GM19099 (cell line): ENCODE data around the gene SLC16A8.

ENCODE experiments used
- POLR2A ChIP-seq: IDR thresholded peaks from 3 replicates; pipeline ENCODE4 v1.6.1; 2011; ENCODE audit warnings: low read depth; ENCODE audit not compliant: insufficient read length; ENCODE audit errors: extremely low read depth

Gene SLC16A8, protein sequence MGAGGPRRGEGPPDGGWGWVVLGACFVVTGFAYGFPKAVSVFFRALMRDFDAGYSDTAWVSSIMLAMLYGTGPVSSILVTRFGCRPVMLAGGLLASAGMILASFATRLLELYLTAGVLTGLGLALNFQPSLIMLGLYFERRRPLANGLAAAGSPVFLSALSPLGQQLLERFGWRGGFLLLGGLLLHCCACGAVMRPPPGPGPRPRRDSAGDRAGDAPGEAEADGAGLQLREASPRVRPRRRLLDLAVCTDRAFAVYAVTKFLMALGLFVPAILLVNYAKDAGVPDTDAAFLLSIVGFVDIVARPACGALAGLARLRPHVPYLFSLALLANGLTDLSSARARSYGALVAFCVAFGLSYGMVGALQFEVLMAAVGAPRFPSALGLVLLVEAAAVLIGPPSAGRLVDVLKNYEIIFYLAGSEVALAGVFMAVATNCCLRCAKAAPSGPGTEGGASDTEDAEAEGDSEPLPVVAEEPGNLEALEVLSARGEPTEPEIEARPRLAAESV

DNA sequence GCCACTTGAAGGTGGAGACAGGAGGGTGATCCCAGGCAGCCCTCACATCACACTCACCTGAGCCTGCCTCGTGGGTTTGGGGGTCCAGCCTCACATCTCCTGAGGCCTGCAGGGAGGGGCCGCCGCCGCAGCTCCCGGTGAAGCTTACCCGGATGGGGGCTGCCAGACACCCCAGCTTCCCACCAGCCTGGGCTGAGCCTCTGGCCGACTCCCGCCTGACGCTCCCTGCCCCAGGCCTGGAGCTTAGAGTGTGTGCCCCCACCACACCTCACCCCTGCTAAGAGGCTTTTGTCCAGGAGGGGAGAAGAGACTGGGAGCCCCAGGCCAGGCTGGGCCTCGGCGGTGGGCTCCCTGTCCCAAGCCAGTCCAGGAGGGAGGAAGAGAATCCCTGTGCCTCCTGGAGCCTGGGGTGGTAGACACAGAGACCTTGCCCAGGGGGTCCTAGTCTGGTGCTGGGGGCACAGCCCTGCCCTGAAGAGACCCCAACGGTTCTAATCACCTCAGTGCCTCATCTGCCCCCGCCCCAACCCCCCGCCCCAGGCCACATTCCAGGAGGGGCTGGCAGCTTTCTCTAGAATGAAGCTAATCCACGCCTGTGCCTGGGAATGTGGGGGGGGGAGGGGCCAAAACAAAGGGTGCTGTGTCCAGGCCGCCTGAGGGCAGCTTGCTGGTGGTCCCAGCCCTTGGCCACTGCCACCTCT, at the start of gene SLC16A8:
Gene SLC16A8, minus strand, starts transcription at position 254 of the 701 bp plus-strand sequence. CDS start 1,311 bp downstream, outside the sequence.
- TF ChIP-seq POLR2A = no peak

DNA sequence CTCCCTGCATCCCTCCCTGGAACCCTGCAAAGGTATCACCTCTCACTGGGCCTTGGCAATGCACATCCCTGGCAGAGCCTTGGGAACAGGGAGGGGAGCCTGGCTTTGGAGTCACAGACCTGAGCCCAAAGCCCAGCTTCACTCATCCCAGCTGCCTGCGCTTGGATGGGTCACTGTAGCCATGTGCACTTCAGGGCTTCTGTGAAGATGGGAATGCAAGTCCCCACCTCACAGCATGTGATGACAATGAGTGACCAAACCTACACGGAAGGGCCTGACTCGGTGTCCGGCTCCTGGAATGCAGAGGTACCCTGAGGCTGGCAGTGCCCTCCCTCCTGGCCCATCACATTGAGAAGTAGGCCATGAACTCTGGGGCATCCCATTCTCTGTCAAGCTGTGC, 49.3 kb upstream of the SLC16A8 start:
- TF ChIP-seq POLR2A = no peak

DNA sequence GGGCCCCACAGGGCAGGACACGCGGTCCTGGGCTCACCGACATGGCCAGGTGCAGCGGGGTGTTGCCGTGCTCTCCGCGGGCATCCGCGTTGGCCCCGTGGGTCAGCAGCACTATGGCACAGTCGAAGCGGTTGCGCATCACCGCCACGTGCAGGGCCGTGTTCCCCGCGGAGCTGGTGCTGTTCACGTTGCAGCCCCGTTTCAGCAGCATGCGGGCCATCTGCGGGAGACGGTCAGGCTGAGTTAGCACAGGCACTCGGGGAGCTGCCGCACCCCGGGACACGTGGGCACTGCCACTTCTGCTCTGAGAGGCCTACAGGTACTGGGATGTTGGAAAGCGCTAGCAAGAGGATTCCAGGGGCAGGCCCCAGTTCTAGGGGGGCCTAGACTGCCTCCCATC, 48.8 kb upstream of the SLC16A8 start:
- no peak for TF ChIP-seq POLR2A

DNA sequence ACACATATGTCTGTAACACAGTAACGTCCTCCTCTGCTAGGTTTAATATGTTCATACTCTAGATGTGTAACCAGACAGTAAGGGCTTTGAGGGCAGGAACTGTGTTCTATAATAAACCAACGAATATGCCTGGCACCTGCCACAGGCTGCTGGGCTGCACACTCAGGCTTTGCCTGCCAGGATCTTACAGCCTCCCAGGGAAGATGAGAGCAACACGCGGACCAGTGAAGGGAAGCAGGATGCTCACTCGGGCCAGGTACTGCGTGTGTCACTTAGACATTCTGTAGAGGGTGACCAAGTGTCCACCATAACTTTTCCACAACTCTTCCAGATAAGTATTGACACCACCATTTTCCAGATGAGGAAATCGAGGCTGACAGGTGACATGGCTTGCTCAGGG, 48.2 kb upstream of the SLC16A8 start:
- TF ChIP-seq POLR2A = no peak

DNA sequence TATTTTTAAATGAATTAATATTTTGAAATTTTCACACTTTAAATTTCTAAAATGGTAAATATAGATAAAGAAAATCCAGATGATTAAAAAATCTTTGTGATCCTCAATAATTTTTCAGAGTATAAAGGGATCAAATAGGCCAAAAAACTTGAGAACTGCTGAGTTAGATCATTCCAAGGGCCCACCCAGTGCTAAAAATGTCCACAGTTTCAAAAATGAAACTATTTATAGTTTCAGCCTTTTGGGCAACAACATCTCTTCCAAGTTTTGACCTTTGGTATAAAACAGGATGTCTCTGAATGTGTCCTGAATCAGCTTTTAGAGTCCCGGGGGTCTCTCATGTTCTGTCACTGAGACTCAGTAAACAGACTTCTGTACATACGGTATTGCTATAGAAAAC, 47.4 kb upstream of the SLC16A8 start:
- TF ChIP-seq POLR2A = no peak

DNA sequence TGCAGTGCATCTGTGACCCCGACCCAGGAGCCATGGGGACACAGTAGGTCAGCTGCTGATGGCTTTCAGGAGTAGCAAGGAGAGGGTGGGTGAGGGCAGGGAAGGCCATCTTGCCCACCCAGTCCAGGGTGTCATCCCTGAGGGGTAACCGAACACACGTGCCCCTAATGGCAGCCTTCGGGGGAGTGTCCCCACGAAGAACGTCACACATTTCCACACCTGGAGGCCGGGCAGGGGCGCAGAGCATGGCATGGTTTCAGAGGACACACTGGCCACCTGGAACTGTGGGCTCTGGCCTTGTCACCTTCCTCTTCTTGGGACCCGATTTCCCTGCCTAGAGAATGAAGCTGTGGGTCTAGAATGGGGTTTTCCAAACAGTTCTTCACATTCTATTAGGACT, 45.9 kb upstream of the SLC16A8 start:
- no peak for TF ChIP-seq POLR2A

DNA sequence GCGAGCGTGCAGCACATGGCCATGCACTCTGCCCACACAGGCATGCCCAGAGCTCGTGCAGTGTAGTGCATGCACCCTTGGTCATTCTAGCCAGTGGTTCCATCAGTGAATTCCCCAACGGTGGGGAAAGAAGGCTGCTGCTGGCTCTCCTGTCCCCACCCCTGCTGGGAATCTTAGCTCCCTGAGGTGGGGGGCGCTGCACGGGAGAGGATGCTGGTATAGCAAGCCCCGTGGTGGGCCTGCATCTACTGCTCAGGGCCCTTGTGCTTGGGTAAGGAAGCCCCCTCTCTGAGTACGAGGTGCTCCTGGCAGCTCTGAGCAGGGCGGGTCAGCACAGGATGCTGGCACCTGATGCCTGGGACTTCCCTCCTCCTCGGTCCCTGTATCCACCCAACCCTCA, 45.0 kb upstream of the SLC16A8 start:
- TF ChIP-seq POLR2A = no peak

DNA sequence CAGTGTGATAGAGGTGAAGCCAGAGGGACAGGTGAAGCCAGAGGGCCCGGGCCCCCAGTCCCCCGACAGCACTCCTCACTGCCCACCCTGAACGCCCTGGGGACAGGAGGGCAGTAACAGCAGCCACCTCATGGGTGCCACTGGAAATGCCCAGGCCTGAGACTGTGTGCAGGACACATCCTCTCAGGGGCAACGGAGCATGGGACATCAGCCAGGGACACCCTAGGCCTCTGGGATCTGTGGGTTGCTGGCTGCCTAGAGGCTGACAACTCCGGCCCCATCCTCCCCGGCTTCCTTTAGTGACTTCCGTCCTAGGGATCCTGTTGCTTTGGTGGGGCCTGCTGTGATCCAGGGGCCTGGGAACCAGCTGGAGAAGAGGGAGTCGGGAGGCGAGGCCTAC, 43.9 kb upstream of the SLC16A8 start:
- TF ChIP-seq POLR2A = no peak

DNA sequence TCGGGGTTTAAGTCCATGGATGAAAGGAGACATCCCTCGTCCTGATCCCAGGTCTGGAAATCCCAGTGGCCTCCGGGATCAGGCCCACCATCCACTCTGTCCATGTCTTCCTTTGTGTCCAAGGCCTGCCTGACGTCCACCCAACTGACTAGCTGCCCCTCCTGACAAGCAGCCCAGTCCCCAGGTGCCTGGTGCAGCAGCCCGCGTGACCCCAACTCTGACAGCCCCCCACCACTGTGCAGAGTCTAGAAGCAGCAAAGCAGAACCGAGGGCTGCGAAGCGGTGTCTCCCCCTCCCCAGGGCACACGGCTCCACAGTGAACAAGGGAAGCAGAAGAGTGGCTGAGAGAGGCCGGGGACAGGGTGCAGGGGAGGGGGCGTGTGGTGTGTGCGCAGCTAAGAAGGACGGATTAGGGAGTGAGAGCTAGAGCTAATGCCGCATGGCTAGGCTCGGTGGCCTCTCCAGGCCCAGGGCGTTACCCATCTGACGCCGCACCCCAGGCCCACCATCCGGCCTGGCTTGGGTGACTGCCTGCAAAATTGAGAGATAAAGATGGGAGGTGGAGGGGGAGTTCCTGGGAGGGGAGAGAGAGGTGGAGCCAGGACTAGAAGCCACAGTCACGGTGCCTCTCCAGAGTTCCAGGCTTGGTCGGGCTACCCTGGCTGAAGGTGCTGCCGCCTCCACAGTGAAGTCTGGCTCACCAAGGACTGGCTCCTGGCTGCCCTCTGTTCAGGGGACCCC, 43.1 kb upstream of the SLC16A8 start:
- no peak for TF ChIP-seq POLR2A

DNA sequence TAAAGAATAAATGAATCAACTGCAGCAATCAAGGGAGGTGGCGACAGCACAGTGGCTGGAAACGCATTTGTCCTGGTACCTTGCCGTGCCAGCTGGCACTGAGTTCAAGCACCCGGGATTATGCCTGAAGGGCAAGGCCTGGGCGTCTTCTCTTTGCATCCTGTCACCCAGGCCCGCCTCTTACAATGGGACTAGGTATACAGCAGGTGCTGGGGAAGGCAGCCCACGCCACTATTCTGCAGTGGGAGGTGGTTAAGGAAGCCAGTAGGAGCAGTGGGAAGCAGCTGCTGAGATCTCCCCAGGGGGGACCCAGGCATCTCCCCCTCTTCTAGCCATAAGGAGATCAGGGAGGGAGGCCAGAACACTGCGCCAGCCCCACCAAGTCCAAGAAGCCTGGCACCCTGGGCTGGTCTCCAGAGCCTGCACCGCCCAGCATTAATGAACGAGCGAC, 41.8 kb upstream of the SLC16A8 start:
- TF ChIP-seq POLR2A = no peak

DNA sequence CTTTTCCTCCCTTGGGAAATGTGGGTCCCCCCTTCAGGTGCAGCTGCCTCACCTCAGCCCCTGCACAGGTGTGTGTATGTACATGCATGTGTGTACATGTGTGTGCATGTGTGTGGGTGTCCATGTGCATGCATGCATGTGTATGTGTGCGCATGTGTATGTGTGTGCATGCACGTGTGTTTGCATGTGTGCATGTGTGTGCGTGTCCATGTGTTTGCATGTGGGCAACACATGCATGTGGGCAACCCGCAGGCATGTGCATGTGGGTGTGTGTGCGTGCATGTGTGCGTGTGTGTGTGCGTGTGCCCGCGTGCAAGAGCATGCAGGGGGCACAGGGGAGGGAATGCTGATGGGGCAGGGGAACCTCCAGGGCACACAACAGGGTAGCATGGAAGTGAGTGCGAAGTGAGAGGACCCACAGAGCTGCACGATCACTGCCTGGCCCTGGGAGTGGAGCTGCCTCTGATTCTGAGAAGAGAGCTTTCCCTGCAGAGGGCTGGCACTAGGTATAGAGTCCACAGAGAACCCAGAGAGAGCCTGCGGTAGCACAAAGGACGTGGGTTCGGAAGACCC, 41.1 kb upstream of the SLC16A8 start:
- TF ChIP-seq POLR2A = no peak

DNA sequence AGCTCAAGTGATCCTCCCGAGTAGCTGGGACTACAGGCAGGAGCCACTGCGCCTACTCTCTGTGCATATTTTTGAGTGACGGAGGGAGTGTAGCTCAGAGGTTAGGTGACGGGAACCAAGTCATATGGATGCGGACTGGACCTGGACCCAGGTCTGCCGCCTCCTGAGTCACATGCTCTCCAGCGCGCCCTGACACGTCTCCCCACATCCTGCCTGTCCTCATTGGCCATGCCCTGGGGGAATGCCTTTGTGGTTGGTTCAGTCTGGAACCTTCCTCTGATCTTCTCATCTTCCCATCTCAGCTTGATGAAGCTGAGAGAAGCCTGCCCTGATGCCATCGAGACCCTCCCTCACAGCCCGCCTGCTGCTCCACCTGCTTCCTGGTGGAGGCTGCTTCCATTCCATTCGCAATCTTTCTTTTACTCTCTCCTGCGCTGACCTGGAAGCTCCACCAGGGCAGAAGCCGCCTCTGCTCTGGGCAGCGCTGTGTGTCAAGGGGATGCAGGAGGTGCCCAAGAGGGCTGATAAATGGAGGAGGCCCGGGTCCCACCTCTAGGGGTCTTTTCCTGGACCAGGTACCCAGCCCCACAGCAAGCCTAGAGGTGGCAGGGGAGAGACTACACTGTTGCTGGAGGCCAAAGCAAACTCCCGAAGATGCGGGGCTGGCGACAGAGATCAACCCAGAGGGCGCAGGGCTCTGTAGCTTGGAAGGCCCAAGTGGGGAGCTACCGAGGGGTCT, 40.4 kb upstream of the SLC16A8 start:
- no peak for TF ChIP-seq POLR2A

DNA sequence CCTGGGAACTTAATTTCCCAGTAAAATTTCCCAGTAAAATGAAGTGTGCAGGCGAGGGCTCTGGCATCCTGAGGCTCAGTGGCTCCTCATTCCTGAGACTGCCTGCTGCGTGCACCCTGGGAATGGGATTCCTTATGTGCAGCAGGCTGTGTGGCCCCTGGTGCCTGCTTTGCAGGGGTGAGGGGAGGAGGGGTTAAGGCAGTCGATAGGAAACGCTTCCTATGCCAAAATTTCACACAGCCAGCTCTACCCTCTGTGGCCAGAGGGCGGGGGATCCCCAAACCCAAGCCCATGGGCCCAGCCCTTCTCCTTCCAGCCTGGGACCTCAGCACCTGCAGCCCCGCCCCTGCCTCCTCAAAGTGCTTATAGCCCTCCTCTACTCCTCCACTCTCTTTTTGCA, 38.6 kb upstream of the SLC16A8 start:
- TF ChIP-seq POLR2A = no peak

DNA sequence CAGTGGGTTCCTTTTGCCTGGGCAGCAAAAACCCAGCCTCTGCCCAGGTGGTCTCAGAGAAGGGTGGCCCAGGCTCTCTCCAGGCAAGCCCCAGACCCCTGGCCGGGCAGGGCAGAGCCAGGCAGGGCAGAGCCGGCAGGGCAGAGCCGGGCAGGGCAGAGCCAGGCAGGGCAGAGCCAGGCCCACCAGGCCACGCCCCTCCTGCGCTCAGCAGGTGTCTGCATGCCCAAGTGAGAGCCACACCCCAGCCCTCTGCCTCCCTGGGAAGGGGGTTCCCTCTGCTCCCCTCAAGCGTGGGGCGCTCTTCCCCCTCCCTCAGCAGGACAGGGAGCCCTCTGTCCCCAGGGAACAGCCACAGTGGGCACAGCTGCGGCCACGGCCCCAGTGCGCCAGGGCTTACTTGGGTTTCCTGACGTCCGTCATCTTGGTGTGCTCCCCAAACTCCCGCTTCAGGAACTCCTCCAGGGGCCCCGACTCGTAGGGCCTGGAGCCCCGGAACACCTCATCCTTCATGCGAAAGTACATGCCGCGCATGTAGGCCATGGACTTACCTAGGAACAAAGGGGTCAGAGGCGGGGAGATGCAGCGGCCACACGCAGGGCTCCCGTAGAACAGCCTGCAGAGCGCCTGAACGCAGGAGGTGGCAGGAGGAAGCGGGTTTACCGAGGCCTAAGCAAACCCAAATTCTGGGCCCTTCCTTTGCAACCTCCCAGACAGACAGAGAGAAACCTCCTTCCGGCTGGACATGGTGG, 36.6 kb upstream of the SLC16A8 start:
- TF ChIP-seq POLR2A = no peak
